Fibroblast of the aortic adventitia (primary cell): Measurements from ENCODE around the gene UHMK1. TPM values are rescaled to one million over a fixed set of nuclear protein-coding genes. Genes with fewer than 3 reads are reported as not detected.
A peak's percentile ranks its signal among the peaks of the same experiment; 100 is the strongest.

Experiments
- DNase-seq: peaks from one replicate; pipeline ENCODE4 v3.0.0-alpha.2; 2010; ENCODE audit warnings: low read depth
- H3K4me3 ChIP-seq: 2 replicates; pipeline ENCODE4 v1.5.1; 2011; ENCODE audit warnings: low read depth, mild to moderate bottlenecking, control low read depth, low read length, moderate library complexity
- CTCF ChIP-seq: IDR thresholded peaks from 2 replicates; pipeline ENCODE4 v1.5.1; 2011; ENCODE audit warnings: mild to moderate bottlenecking, low read length, control low read depth, inconsistent platforms; ENCODE audit not compliant: insufficient read depth
- total RNA-seq: library from RNA; depleted of rRNA; stranded (reverse); fragments of >200 nt; gene quantifications from 2 replicates; pipeline ENCODE4 v1.2.3, GENCODE V29; 2012; ENCODE audit warnings: low replicate concordance

UHMK1 gene
- total RNA-seq, 1 donor: 74.3 TPM

GRCh38 chr1:162530307-162530987 lies 32.8 kb downstream of the UHMK1 start:
- TF ChIP-seq CTCF: no peak
- DNase-seq: no peak
- H3K4me3 ChIP-seq: no peak overlapping the region

GRCh38 chr1:162530988-162531319 lies 33.3 kb downstream of the UHMK1 start:
- H3K4me3 ChIP-seq: no peak overlapping the region
- no peak for DNase-seq
- no peak for TF ChIP-seq CTCF

- no peak for DNase-seq
Observed at GRCh38 chr1:162535501-162535900, 37.9 kb downstream of the UHMK1 start.

GRCh38 chr1:162536511-162536910 lies 38.9 kb downstream of the UHMK1 start:
- peak; percentile 70 for DNase-seq
- H3K4me3 ChIP-seq: no peak overlapping the region
- no peak for TF ChIP-seq CTCF

More at GRCh38 chr1:162535501-162535900, 37.9 kb downstream of the UHMK1 start:
- no peak for TF ChIP-seq CTCF
- no peak overlapping the region for H3K4me3 ChIP-seq

GRCh38 chr1:162537216-162537615 lies 39.6 kb downstream of the UHMK1 start:
- no peak overlapping the region for H3K4me3 ChIP-seq
- DNase-seq: no peak
- TF ChIP-seq CTCF: no peak

GRCh38 chr1:162538815-162539431 lies 41.3 kb downstream of the UHMK1 start:
- TF ChIP-seq CTCF: no peak
- peak; percentile 93 for DNase-seq
- no peak overlapping the region for H3K4me3 ChIP-seq

GRCh38 chr1:162541619-162542141 lies 44.1 kb downstream of the UHMK1 start:
- no peak for TF ChIP-seq CTCF
- no peak overlapping the region for H3K4me3 ChIP-seq
- peak; percentile 99 for DNase-seq
